Naive B cell (primary cell): ENCODE data around the gene CRYBA1. TPM values are rescaled to one million over a fixed set of nuclear protein-coding genes. Genes with fewer than 3 reads are reported as not detected.

Experiments
- ATAC-seq, 2 donors: fragments of 150-1000 bp; cut with Tn5 transposase; 2 replicates each; pipeline ENCODE4 v1.10.0; 2021; ENCODE audit warnings: low read depth in 2 of 2, mild to moderate bottlenecking in 2 of 2, moderate library complexity in 2 of 2
- DNase-seq: peaks from one replicate; pipeline ENCODE4 v3.0.0; 2022
- H3K27ac Mint-ChIP-seq, 6 donors: one replicate each; pipeline ENCODE4 v1.8.0; 2020 to 2022; ENCODE audit warnings: mild to moderate bottlenecking in 6 of 6, mixed read lengths in 6 of 6, moderate library complexity in 5 of 6, inconsistent platforms in 2 of 6
- H3K27me3 Mint-ChIP-seq, 3 donors: one replicate each; pipeline ENCODE4 v1.8.0; 2021 to 2022; ENCODE audit warnings: mixed read lengths in 3 of 3, mild to moderate bottlenecking in 1 of 3
- H3K36me3 Mint-ChIP-seq, 2 donors: one replicate each; pipeline ENCODE4 v1.8.0; 2020 to 2022; ENCODE audit warnings: mixed read lengths in 2 of 2, inconsistent platforms in 1 of 2, mild to moderate bottlenecking in 1 of 2
- H3K4me1 Mint-ChIP-seq, 3 donors: one replicate each; pipeline ENCODE4 v1.8.0; 2020 to 2022; ENCODE audit warnings: mixed read lengths in 3 of 3, inconsistent platforms in 1 of 3, mild to moderate bottlenecking in 1 of 3, moderate library complexity in 1 of 3
- H3K4me3 Mint-ChIP-seq, 8 donors: one replicate each; pipeline ENCODE4 v1.8.0; 2020 to 2022; ENCODE audit warnings: mild to moderate bottlenecking in 8 of 8, mixed read lengths in 8 of 8, moderate library complexity in 8 of 8, inconsistent platforms in 2 of 8
- H3K9me3 Mint-ChIP-seq, 7 donors: one replicate each; pipeline ENCODE4 v1.8.0; 2020 to 2022; ENCODE audit warnings: mixed read lengths in 7 of 7, mild to moderate bottlenecking in 5 of 7, inconsistent platforms in 2 of 7, moderate library complexity in 1 of 7
- polyA plus RNA-seq, 6 donors: library from polyadenylated mRNA; unstranded; fragments of 300-500 nt; fragmentation: Illumina TruSeq; gene quantifications; one replicate each; pipeline ENCODE4 v1.2.3, GENCODE V29; 2021; ENCODE audit warnings: low read depth in 6 of 6

Gene CRYBA1
- polyA plus RNA-seq, 6 donors from 2014 or later = not detected

DNA sequence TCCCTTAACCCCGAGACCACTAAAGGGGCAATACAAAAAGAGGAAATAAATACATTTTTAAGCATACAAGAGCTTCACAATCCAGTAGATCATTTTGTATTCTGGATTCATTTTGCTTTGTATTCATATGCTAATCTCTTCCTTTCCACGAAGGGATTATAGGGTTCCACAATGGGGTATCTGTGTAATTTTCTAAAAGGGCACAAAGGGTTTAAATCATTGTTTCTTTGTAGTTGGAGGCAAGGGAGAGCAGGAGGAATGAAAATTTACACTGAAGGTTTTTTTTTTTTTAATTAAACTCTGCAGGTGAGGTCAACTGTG is 47.9 kb downstream of the CRYBA1 start:
- Mint-ChIP-seq H3K4me3 (peak overlapping the region; percentile 96 to 100 (median 100)), H3K36me3 (no peaks in the 10 kb centered on the region), H3K9me3 (no peaks in the 10 kb centered on the region), H3K4me1 (peaks cover 19 to 26% (median 24%) of the 10 kb centered on the region in 3 donors), H3K27me3 (no peaks in the 10 kb centered on the region), H3K27ac (peak overlapping the region; percentile 95 to 99 (median 99))
- DNase-seq (no peak), ATAC-seq (no peak)

DNA sequence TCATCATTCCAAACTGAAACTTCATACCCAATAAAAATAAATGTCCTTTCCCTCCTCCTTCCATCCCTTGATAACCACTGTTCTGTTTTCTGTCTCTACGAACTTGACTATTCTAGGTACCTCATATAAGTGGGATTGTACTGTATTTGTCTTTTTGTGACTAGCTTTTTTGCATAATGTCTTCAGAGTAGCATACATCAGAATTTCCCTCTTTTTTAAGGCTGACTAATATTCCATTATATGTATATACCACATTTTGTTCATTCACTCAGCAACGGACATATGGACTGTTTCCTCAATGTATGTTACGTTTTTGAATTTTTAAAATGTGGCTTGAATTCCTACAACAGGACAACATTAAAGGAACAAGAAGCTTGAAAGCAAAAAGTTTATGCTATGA is 48.8 kb downstream of the CRYBA1 start:
- Mint-ChIP-seq H3K27ac (peak overlapping the region in 3 of 6 donors; percentile 88 to 95 (median 91)), H3K36me3 (no peaks in the 10 kb centered on the region), H3K27me3 (no peaks in the 10 kb centered on the region), H3K4me1 (peaks cover 18 to 23% (median 18%) of the 10 kb centered on the region in 3 donors), H3K4me3 (peak overlapping the region in 6 of 8 donors; percentile 44 to 97 (median 72)), H3K9me3 (no peaks in the 10 kb centered on the region)
- DNase-seq (no peak), ATAC-seq (no peak)

DNA sequence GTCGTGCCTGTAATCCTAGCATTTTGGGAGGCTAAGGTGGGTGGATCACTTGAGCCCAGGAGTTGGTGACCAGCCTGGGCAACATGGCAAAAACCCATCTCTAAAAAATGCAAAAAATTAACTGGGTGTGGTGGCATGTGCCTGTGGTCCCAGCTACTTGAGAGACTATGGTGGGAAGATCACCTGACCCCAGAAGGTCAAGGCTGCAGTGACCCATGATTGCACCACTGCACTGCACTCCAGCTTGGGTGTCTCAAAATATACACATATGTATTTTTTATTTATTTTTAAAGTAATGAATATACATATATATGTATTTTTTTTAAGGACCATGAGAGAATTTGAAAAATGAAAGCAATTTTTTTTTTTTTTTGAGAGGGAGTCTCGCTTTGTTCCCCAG is 52.4 kb downstream of the CRYBA1 start:
- Mint-ChIP-seq H3K27me3 (no peaks in the 10 kb centered on the region), H3K27ac (no peak overlapping the region), H3K9me3 (no peaks in the 10 kb centered on the region), H3K4me1 (peaks cover 15 to 26% (median 24%) of the 10 kb centered on the region in 3 donors), H3K36me3 (no peaks in the 10 kb centered on the region), H3K4me3 (no peak overlapping the region)
- ATAC-seq (no peak), DNase-seq (no peak)

DNA sequence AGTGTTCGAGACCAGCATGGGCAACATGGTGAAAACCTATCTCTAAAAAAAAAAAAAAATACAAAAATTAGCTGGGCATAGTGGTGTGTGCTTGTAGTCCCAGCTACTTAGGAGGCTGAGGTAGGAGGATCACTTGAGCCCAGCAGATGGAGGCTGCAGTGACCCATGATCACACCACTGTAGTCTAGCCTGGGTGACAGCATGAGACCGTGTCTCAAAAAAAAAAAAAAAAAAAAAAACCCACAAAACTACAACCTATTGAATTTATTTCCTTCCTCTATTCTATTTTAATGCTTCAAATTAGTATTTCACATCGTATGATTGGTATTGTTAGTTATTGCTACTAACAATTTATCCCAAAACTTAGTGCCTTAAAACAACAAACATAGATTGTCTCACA is 56.7 kb downstream of the CRYBA1 start:
- Mint-ChIP-seq H3K9me3 (no peaks in the 10 kb centered on the region), H3K4me3 (peak overlapping the region in 2 of 8 donors; percentile 22 to 30), H3K36me3 (no peaks in the 10 kb centered on the region), H3K27ac (peak overlapping the region in 1 of 6 donors; percentile 21), H3K4me1 (peaks cover 4 to 22% (median 14%) of the 10 kb centered on the region in 3 donors), H3K27me3 (no peaks in the 10 kb centered on the region)
- DNase-seq (no peak), ATAC-seq (peak in 1 of 2 donors; percentile 32)

Other genes with a start within 250 kb of the CRYBA1 start
- 1 to 10 TPM in 5 of 6 donors, under 1 TPM in 1; 0.41 to 3.6 (median 1.7) TPM for gene SEZ6, start 240.8 kb upstream of the CRYBA1 start, polyA plus RNA-seq
- 1 to 10 TPM in 3 of 6 donors, under 1 TPM in 3; 0.23 to 2.8 (median 0.98) TPM for gene PIPOX, start 203.7 kb upstream of the CRYBA1 start, polyA plus RNA-seq
- 10 to 100 TPM in 5 of 6 donors, 1 to 10 TPM in 1; 5.1 to 51.6 (median 17.0) TPM for gene MYO18A, start 66.5 kb upstream of the CRYBA1 start, polyA plus RNA-seq
- 10 to 100 TPM in 5 of 6 donors, 1 to 10 TPM in 1; 3.1 to 17.3 (median 11.9) TPM for gene NUFIP2, start 47.3 kb downstream of the CRYBA1 start, polyA plus RNA-seq
- gene TAOK1, start 143.5 kb downstream of the CRYBA1 start, polyA plus RNA-seq = 1 to 10 TPM in 5 of 6 donors, under 1 TPM in 1; 0.06 to 6.9 (median 3.8) TPM